HG02588 (cell line): ENCODE results near the gene CPA1.
"Not testable (repeated sequence)": the region's sequence is repeated elsewhere in the genome, so short reads cannot be mapped to it uniquely, and the experiment has no call there.

ENCODE experiments used
- ATAC-seq: cut with Tn5 transposase; IDR thresholded peaks from one replicate; pipeline ENCODE4 v1.9.1; 2021; ENCODE audit warnings: mild to moderate bottlenecking, moderate library complexity; ENCODE audit not compliant: unreplicated experiment

CPA1 gene

DNA sequence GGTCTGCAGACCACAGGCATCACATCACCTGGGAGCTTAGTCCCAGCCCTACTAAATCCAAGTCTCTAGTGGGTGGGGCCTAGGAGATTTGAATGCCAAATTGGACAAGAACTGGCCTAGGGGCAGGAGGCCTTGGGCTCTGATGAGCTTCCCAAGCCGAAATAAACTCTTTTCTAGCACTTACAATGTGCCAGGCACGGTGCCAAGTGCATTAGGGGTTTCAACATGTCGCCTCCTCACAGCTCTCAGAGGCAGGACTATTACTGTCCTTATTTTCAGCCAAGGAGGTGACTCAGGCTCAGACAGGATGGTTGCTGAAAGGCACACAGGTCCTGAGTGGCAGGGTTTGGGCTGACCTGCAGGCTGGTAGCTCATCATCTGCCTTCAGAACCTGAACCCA, 9.2 kb upstream of the CPA1 start:
- ATAC-seq, result no peak

DNA sequence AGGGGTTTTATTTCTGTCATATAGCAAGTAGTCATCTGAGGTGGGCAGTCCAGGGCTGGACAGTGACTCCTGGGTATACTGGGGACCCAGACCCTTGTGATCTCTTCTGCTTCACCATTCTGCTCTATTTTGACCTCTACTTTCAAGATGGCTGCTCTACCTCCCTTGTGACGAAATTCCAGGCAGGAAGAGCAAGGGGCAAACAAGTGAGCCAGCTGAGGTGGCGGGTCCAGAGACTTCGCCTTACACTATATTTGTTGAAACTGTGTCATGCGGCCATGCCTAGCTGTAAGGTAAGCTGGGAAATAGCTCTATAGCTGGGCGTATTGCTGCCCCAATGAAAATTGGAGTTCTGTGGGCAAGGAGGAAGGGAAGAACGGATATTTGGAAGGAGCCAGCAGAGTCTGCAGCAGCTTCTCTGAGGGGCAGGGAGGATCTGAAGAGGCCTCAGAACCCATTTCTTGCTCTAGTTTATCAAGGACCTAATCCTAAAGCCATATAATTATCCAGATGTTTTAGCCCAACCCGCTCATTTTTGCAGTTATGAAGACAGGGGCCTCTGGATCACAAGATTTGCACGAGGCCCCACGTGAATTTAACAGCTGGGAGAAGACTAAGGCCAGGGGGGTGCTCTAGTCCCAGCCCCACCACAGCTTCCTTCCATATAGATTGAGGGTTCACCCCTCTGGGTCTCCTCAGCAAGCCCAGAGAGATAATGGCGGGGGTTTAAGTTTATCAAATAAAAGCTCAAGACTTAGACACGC, 7.7 kb upstream of the CPA1 start:
- ATAC-seq, result no peak

DNA sequence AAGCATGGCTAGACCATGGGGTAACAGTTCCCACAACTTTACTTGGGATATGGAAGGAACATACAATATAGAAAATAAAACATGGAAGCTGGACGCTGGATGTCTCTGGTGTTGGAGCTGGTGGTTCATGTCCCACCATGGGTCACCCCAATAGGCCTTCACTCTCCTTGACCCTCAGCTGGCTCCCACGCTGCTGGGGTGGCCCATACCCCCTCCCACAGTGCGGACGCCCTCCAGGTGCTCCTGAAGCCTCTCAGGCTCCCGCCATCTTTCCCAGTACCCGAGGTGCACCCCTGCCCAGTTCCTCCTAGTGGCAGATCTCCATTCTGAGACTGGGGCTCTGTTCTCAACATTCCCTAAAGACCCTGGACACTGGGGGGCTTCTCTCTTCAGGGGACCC, 5.8 kb upstream of the CPA1 start:
- ATAC-seq, result no peak

DNA sequence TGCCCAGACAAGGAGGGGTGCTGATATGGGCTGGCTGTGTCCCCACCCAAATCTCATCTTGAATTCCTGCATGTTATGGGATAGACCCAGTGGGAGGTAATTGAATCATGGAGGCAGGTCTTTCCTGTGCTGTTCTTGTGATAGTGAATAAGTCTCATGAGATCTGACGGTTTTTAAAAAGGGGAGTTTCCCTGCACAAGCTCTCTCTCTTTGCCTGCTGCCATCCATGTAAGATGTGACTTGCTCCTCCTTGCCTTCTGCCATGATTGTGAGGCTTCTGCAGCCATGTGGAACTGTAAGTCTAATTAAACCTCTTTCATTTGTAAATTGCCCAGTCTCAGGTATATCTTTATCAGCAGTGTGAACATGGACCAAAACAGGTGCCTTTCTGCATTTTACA, 3.8 kb upstream of the CPA1 start:
- ATAC-seq, result not testable (repeated sequence)

DNA sequence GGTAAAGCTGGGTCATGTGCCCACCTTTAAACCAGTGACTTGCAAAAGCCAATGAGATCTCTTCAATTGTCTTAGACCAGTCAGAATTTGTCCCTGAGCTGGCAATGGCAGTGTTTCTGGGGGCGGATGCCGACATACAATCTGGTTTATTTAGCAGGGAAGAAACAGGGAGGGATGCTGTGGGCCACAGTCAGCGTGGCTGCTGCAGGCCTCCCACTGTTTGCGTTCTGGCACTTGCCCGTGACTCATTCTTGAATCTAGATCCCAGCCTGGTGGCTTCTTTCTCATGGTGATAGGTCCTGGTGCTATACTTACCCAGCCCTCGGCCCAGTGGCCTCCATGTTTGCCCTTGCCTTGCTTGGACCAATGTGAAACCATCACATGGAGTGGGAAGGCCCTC, 3.1 kb upstream of the CPA1 start:
- ATAC-seq, result no peak

DNA sequence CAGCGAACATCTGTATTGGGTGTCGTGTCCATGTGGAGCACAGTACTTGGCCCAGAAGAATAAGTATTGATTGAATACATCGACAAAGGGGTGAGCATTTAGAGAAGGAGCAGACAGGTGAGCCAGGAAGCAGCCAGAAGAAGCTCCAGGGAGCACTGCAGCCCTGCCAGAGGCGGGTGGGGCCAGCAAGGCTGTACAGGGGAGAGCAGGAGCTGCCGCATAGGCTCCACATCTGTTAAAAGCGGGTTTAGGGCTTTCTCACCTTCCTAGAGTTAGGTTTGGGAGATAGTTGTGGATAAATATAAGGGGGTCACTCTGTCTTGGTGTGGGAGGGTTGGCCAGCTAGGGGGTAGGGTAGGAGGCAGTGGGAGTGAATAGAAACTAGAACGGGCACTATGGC, 1.3 kb upstream of the CPA1 start:
- no peak for ATAC-seq

DNA sequence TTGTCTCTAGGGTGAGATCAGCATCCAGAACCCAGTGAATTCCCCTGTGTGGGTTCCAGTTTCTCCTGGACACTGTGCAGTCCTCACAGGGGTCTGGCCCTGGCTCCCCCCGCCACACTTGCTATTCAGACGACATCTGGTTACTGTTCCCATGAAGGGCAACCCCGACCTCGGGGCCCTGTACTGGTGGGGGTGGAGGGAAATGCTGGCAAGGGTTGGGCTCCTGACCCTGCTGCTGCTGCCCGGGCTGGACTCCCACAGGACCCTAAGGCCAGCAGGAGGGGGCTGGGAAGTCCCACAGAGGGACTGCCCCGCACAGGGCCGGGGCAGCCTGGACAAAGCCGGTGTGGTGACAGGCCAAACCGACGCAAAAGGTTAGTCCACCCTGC, 768 bp upstream of the CPA1 start:
- no peak for ATAC-seq

DNA sequence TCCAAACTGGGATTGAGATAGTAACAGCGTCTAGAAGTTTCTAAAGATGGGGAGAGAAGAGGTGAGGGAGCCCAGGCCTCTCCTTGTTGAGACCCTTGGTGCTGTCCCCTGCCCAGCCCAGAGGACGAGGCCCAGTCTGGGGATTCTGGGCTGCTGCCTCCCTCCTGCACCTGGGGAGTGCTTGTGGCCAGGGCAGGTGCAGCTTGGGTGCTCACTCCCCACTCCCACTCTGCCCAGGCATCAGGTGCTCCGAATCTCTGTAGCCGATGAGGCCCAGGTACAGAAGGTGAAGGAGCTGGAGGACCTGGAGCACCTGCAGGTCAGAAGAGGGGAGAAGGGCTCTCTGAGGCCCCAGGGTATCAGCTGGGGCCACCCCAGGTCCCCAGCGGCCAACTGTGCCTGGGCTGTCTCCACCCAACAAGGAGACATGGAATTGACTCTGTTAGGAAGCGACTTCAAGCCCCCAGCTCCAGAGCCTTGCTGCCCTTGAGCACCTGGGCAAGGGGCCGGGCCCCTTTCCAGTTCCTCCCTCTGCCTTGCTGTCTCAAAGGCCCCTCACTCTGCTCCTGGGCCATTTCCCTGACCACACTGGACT, 664 bp downstream of the CPA1 start:
- ATAC-seq, result no peak

DNA sequence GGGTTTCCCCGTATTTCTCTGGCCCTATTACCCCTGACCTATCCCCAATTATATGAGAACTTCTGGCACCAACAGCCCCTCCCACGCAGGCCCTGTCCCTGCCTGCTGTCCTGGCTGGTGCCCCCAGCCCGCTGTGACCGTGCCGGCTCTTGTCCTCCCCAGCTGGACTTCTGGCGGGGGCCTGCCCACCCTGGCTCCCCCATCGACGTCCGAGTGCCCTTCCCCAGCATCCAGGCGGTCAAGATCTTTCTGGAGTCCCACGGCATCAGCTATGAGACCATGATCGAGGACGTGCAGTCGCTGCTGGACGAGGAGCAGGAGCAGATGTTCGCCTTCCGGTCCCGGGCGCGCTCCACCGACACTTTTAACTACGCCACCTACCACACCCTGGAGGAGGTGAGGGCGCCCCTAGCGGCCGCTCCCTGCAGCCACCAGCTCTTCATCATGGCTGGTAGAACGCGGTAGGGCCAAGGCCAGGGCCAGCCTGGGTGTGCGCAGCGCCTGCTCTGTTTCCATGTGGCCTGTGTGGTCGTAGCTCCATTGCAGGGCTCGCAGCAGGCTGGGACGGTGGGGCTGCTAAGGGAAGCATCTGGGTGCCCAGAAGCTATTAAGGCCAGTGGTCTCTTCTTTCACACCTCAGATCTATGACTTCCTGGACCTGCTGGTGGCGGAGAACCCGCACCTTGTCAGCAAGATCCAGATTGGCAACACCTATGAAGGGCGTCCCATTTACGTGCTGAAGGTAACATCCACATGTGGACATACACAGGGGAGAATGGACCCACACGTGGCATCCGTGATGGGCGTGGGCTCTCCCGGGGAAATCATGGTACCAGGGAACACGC, 1.4 kb downstream of the CPA1 start:
- ATAC-seq, result no peak

DNA sequence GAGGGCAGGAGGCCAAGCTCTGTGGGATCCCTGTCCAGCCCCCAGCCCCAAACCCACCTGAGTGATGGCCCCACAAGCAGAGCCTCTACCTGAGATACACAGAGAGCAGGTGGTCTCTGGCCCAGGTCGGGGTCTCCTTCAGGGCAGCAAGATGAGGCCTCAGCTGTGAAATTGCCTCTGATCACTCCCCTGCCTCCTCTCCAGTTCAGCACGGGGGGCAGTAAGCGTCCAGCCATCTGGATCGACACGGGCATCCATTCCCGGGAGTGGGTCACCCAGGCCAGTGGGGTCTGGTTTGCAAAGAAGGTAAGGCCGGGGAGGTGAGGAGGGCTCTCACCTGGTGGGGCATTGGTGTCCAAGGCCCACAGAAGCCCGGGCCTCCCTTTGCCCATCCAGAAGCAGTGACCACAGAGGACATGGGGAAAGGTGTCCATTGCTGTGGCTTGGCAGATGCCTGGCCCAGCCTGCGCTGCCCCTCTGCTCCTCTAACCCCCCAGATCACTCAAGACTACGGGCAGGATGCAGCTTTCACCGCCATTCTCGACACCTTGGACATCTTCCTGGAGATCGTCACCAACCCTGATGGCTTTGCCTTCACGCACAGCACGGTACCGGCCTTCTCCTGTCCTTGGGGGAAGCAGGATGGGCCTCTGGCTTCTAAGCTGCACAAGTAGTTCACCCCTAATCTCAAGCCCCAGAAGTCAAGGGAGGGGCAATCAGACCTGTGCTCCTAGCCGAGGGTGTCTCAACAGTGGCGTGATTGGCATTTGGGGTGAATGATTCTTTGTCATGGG, 3.1 kb downstream of the CPA1 start:
- no peak for ATAC-seq

DNA sequence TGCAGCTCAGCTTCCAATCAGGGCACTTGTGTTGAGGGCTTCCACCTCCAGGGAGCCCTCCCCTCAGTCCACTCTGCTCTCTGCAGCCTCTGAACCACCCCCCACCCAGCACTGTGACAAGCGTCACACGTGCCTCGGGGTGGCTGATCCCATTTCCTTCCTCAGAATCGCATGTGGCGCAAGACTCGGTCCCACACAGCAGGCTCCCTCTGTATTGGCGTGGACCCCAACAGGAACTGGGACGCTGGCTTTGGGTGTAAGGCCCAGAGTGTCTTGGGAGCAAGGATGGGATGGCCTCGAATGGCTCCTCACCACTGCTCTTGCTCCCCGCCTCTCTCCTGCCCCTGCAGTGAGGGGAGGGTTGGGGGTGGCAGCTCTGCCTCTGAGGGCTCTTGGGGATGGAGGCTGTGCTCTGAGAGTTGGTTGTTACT, 4.1 kb downstream of the CPA1 start:
- no peak for ATAC-seq

DNA sequence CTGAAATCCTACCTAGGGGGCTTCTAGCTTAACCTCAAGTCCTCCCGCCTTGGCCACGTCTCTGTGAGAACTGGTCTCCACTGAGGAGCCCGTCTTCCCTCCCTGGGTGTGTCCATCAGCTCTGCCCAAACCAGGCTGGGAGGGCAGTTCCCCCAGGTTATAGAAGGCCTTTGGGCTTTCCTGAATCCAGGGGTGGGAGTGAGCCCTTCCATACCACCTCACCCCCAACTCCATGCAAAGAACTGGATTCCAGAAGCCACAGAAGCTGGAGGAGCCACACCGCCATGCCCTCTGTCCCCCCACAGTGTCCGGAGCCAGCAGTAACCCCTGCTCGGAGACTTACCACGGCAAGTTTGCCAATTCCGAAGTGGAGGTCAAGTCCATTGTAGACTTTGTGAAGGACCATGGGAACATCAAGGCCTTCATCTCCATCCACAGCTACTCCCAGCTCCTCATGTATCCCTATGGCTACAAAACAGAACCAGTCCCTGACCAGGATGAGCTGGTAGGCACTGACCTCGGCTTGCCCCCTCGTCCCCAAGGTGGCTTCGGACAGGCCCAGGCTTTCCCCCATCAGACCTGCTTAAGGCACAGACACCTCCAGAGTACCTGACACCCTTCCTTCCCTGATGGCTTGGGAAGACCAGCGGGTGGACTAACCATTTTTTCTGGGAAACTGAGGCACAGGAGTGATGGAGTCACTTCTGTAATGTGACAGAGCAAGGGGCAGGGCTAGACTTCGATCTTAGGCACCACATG, 4.7 kb downstream of the CPA1 start:
- no peak for ATAC-seq

DNA sequence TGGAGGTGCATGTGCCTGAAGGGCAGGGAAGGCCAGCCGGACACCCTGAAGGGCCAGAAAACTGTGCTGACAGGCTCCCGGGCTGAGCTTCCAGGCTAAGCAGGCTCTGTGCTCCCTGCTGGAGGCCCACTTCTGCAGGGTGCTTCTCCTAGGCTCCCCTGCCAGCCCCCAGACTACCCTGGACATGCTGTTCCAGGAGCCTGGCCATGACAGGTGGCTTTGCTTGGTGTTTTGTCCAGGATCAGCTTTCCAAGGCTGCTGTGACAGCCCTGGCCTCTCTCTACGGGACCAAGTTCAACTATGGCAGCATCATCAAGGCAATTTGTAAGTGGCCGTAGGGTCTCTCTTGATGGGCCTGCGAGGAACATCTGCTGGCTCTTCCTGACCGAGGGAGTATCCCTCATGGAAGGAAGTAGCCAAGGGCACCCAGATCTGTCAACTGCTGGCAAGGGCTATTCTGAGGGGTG, 5.3 kb downstream of the CPA1 start:
- no peak for ATAC-seq

DNA sequence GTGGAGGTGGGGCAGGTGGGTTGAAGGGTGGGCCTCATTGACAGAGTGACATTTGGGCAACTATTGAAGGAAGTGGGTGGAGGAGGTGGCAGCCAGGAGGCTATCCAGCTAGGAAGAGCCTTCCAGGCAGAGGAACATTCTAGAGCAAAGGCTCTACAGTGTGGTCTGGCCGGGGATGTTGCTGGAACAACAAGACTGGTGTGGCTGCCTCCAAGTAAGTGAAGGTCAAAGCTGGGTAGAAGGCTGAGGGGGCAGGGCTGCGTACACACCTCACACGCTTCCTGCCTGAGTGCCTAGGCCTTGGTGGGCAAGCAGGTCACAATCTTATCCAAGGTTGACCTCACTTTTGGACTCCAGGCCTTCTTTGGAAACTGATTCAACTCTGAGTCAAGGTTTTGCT, 6.6 kb downstream of the CPA1 start:
- ATAC-seq, result no peak

DNA sequence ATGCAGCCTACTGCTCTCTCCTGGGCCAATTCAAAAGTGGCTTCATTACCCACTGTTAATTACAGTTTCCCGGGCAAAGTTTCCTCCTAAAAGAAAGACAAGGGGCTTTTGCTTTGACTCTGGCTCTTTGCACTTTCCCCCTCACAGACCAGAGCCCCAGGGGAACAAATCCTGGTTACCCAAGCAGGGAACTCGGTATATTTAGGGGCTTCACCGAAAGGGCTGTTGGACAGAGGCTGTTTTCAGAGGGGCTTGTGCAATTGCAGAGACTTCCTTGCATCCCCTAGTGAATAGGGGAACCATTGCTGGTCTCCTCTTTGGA, 7.0 kb downstream of the CPA1 start:
- ATAC-seq, result no peak

DNA sequence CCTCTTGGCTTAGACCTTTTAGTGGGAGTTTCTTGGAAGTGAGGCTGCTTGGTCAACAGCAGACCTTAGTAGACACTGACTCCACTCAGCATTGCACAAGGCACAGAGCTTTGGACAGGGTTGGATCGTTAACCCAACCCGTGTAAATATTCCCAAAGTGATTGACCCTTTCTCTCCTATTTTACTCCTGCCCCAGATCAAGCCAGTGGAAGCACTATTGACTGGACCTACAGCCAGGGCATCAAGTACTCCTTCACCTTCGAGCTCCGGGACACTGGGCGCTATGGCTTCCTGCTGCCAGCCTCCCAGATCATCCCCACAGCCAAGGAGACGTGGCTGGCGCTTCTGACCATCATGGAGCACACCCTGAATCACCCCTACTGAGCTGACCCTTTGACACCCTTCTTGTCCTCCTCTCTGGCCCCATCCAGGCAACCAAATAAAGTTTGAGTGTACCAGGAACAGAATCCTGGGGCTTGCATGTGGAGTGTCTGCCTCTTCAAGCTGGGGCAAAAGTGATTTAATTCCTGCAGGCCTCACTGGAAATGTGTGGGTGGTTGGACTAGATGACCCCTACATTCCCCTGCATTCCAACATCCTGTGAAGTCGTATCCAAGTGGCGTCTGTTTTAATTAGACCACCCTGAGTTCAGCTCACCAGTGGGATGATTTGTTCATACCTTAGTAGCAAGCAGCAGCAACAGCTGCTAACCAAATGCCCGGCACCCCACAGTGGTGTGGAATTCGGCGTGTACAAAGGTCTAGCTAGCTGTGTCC, 7.5 kb downstream of the CPA1 start:
- no peak for ATAC-seq

DNA sequence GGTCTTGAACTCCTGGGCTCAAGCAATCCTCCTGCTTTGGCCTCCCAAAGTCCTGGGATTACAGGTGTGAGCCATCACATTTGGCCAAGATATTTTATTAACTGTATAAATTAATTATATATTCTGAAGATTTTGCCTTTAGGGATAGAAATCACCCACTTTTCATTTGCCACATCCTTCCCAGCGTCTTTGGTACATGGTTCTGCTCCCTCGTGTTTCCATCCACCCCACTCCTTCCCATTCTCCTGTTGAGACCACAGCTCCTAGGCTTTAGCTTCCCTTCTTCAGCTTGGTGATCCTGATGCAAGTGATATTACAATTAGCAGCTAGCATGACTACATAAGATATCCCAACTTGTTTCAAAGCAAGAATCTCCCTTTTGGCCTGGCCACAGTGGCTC, 8.4 kb downstream of the CPA1 start:
- ATAC-seq, result no peak

DNA sequence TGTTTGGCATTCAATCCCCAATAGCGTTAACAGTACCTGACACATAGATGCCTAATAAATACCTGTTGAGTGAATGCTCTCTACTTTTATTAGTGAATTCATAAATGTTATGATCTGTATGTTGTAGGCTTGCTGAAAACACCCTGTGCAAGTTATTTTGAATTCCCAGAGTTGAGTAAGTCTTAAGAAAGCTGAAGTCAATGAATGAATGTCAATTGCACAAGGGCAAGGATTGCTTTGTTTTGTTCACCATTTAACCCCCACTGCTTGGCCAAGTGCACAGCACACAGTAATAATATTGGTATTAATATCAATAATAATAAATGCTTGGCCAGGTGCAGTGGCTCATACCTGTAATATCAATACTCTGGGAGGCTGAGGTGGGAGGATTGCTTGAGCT, 10.2 kb downstream of the CPA1 start:
- ATAC-seq, result no peak

DNA sequence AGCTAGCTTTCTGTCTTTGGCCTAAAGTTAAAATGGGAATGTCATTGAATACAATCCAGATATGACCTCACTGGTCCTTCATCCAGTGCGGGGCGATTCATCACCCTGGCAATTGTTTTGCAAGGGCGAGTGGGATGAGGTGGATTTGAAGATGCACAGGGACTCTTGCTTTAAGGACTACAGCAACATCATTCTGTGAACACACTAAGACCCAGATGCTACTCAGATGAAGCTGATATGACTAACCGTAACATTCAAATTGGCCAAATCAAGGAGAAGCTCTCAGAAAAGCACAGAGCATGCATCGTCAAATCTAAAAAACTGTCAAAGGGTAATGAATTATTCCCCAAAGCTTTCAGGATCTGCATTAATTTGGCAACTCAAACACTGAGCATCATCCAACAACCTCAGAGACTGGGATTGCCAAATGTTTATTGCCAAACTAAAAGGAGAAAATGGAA, 12.8 kb downstream of the CPA1 start:
- no peak for ATAC-seq
